ENCODE measurements around the gene CADM1.

GRCh38 chr11:115420505-115420904 is 83.7 kb downstream of the CADM1 start:
- no peak for TF ChIP-seq CTCF (IDR thresholded peaks at IDR 0.05 in 4 of 5, conservative IDR thresholded peaks at IDR 0.05 in 1 of 5)
- TF ChIP-seq POLR2A (IDR thresholded peaks at IDR 0.05), result no peak

All from gastrocnemius medialis (tissue), 4 donors.